Gastrocnemius medialis (tissue), 4 donors: ENCODE measurements around the gene NPY1R.

Experiments used
- POLR2A ChIP-seq, 2 donors: fragments of 450-650 bp; IDR thresholded peaks; one replicate each; pipeline ENCODE4 v1.6.1; 2017; ENCODE audit warnings: antibody characterized with exemption in 2 of 2, mild to moderate bottlenecking in 2 of 2, moderate library complexity in 2 of 2
- TF ChIP-seq, protein P1 (sequence below), 5 experiments: fragments of 450-650 bp in 3 of 5; fragments of 200-600 bp in 2 of 5; sonication (generic) in 2 of 5; IDR thresholded peaks in 4 of 5; conservative IDR thresholded peaks in 1 of 5; 1 replicate in 4 of 5; 2 replicates in 1 of 5; pipeline ENCODE4 v1.5.1; 2016 to 2019; ENCODE audit warnings: antibody characterized with exemption in 5 of 5, mild to moderate bottlenecking in 3 of 5, moderate library complexity in 3 of 5

DNA sequence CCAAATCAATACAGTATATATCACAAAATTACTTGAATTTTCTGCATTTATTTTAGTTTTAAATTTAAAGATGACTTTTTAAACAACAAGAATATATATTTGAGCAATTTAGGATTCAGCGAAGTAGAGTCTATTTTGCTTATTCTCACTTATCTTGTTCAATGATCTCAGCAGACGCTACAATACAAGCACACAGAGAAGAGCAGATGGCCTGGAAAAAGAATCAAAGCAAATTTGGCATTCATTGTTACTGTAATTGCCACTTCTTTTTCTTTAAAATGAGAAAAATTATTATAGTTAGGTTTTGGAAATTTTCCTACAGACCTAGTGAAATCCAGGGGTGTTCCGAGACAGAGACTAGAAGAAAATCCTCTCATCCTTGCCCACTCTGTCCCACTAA, 57.5 kb downstream of the NPY1R start:
- TF ChIP-seq, protein P1, sequence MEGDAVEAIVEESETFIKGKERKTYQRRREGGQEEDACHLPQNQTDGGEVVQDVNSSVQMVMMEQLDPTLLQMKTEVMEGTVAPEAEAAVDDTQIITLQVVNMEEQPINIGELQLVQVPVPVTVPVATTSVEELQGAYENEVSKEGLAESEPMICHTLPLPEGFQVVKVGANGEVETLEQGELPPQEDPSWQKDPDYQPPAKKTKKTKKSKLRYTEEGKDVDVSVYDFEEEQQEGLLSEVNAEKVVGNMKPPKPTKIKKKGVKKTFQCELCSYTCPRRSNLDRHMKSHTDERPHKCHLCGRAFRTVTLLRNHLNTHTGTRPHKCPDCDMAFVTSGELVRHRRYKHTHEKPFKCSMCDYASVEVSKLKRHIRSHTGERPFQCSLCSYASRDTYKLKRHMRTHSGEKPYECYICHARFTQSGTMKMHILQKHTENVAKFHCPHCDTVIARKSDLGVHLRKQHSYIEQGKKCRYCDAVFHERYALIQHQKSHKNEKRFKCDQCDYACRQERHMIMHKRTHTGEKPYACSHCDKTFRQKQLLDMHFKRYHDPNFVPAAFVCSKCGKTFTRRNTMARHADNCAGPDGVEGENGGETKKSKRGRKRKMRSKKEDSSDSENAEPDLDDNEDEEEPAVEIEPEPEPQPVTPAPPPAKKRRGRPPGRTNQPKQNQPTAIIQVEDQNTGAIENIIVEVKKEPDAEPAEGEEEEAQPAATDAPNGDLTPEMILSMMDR (IDR thresholded peaks at IDR 0.05 in 4 of 5, conservative IDR thresholded peaks at IDR 0.05 in 1 of 5), result no peak
- no peak for TF ChIP-seq POLR2A (IDR thresholded peaks at IDR 0.05)
